Measurements from ENCODE around the gene SH3TC2.
"Not testable (repeated sequence)": the region's sequence is repeated elsewhere in the genome, so short reads cannot be mapped to it uniquely, and the experiment has no call there.

The SH3TC2 gene

DNA sequence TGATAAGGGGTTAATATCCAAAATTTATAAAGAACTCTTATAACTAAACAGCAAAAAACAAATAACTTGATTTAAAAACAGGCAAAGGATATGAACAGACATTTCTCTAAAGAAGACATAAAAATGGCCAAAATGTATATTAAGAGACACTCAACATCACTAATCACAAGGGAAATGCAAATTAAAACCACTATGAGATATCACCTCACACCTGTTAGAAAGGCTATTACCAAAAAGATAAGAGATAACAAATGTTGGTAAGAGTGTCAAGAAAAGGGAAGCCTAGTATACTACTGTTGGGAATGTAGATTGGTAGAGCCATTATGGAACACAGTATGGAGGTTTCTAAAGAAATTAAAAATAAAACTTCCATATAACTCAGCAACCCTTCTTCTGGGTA is 19.4 kb upstream of the SH3TC2 start:
- H3K9me3 ChIP-seq (ENCODE audit: control insufficient read depth, low read length): no peaks in the 10 kb centered on the region
- no peak overlapping the region for H3K27ac ChIP-seq (ENCODE audit: insufficient read depth, low read length, poor library complexity, severe bottlenecking)
- H3K4me3 ChIP-seq (ENCODE audit: insufficient read depth, low read depth, low read length, poor library complexity, severe bottlenecking): no peak overlapping the region
- no peaks in the 10 kb centered on the region for H3K27me3 ChIP-seq (replicated peaks; ENCODE audit: control insufficient read depth, insufficient read depth, low read length, poor library complexity, severe bottlenecking)
- H3K36me3 ChIP-seq (ENCODE audit: control insufficient read depth, insufficient read depth, low read length): no peaks in the 10 kb centered on the region
- DNase-seq: no peak
- H3K4me1 ChIP-seq (ENCODE audit: control insufficient read depth, insufficient read depth, low read length, poor library complexity, severe bottlenecking): no peaks in the 10 kb centered on the region

DNA sequence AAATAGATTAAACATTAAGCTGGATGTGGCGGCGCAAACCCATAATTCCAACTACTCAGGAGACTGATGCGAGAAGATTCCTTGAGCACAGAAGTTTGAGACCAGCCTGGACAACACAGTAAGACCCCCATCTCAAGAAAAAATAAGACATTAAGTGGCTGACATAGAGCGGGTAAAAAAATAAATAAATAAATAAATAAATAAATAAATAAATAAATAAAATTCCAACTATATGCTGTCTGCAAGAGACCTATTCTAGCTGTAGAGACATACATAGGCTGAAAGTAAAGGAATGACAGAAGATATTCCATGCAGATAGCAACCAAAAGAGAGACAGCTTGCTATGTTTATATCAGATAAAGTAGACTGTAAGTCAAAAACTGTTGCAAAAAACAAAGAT is 17.4 kb upstream of the SH3TC2 start:
- no peak overlapping the region for H3K4me3 ChIP-seq (ENCODE audit: insufficient read depth, low read depth, low read length, poor library complexity, severe bottlenecking)
- no peaks in the 10 kb centered on the region for H3K27me3 ChIP-seq (replicated peaks; ENCODE audit: control insufficient read depth, insufficient read depth, low read length, poor library complexity, severe bottlenecking)
- no peaks in the 10 kb centered on the region for H3K4me1 ChIP-seq (ENCODE audit: control insufficient read depth, insufficient read depth, low read length, poor library complexity, severe bottlenecking)
- no peaks in the 10 kb centered on the region for H3K36me3 ChIP-seq (ENCODE audit: control insufficient read depth, insufficient read depth, low read length)
- peaks cover 3% of the 10 kb centered on the region for H3K9me3 ChIP-seq (ENCODE audit: control insufficient read depth, low read length)
- H3K27ac ChIP-seq (ENCODE audit: insufficient read depth, low read length, poor library complexity, severe bottlenecking): no peak overlapping the region
- DNase-seq: no peak

DNA sequence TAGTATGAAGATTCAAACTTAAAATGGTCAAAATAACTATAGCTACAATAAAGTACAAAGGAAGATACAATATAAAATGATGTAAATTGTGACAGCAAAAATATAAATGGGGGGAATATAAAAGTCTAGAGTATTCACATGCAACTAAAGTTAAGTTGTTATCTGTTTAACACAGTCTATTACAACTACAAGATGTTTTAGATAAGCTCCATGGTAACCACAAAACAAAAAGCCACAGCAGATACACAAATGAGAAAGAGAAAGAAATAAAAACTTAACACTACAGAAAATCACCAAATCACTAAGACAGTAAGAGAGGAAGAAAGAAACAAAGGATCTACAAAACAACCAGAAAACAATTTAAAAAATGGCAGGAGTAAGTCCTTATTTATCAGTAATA is 17.0 kb upstream of the SH3TC2 start:
- H3K27ac ChIP-seq (ENCODE audit: insufficient read depth, low read length, poor library complexity, severe bottlenecking): no peak overlapping the region
- no peaks in the 10 kb centered on the region for H3K36me3 ChIP-seq (ENCODE audit: control insufficient read depth, insufficient read depth, low read length)
- no peak overlapping the region for H3K4me3 ChIP-seq (ENCODE audit: insufficient read depth, low read depth, low read length, poor library complexity, severe bottlenecking)
- peaks cover 3% of the 10 kb centered on the region for H3K9me3 ChIP-seq (ENCODE audit: control insufficient read depth, low read length)
- DNase-seq: no peak
- H3K27me3 ChIP-seq (replicated peaks; ENCODE audit: control insufficient read depth, insufficient read depth, low read length, poor library complexity, severe bottlenecking): no peaks in the 10 kb centered on the region
- no peaks in the 10 kb centered on the region for H3K4me1 ChIP-seq (ENCODE audit: control insufficient read depth, insufficient read depth, low read length, poor library complexity, severe bottlenecking)

DNA sequence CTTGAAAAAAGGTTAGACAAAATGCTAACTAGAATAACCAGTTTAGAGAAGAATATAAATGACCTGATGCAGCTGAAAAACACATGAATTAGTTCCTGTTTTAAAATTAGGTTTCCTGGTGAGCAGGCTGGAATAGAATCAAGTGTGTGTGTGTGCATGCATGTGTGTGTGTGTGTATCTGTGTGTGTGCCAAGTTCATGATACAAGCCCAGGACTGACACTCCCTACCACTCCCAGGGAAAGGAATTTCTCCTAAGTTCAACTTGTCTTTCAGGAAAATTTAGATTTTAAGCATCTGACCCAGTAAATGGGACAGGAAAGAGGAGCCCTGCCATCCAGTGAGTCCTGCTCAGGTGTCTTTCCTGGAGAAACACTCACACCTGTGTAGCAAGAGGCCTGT is 11.2 kb upstream of the SH3TC2 start:
- H3K4me3 ChIP-seq (ENCODE audit: insufficient read depth, low read depth, low read length, poor library complexity, severe bottlenecking); H3K27me3 ChIP-seq (replicated peaks; ENCODE audit: control insufficient read depth, insufficient read depth, low read length, poor library complexity, severe bottlenecking); H3K4me1 ChIP-seq (ENCODE audit: control insufficient read depth, insufficient read depth, low read length, poor library complexity, severe bottlenecking); H3K36me3 ChIP-seq (ENCODE audit: control insufficient read depth, insufficient read depth, low read length); DNase-seq; H3K27ac ChIP-seq (ENCODE audit: insufficient read depth, low read length, poor library complexity, severe bottlenecking); H3K9me3 ChIP-seq (ENCODE audit: control insufficient read depth, low read length): not testable (repeated sequence)

DNA sequence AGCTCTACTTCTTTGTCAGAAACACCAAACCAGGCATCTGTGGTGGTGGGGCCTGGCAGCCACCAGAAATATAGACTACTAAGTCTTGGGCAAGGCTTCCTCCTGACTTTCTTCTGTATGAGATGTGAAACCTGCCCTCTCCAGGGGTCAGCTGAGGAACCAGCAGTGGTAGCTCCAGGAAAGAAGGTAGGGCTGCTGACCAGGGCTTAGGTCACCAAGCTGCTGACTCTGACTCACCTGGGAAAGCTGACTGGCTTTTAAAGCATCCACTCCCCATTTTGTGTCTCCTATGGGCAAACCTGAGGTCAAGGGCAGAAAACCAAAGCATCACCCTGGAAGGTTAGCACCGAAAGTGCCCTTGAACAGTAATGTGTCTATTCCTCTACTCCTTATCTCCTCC is 10.4 kb upstream of the SH3TC2 start:
- no peaks in the 10 kb centered on the region for H3K27me3 ChIP-seq (replicated peaks; ENCODE audit: control insufficient read depth, insufficient read depth, low read length, poor library complexity, severe bottlenecking)
- no peaks in the 10 kb centered on the region for H3K4me1 ChIP-seq (ENCODE audit: control insufficient read depth, insufficient read depth, low read length, poor library complexity, severe bottlenecking)
- peaks cover 3% of the 10 kb centered on the region for H3K9me3 ChIP-seq (ENCODE audit: control insufficient read depth, low read length)
- DNase-seq: no peak
- H3K27ac ChIP-seq (ENCODE audit: insufficient read depth, low read length, poor library complexity, severe bottlenecking): no peak overlapping the region
- H3K4me3 ChIP-seq (ENCODE audit: insufficient read depth, low read depth, low read length, poor library complexity, severe bottlenecking): no peak overlapping the region
- H3K36me3 ChIP-seq (ENCODE audit: control insufficient read depth, insufficient read depth, low read length): no peaks in the 10 kb centered on the region

DNA sequence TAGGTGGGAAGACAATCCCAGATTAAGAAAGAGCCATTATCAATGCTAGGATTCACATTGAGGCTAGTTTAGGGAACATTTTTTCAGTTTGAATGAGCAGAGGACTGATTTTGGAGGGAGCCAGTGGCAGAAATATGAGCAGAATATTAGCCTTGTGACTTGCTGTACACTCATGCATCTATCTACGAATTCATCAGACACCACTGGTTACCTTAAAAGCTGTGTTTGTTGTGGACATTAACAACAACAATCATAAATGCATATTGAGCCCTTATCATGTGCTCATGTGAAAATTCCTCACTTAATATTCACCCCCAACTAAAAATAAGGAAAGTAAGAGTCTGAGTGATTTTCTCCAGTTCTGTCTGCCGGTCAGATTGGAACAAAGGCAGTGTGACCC is 9.9 kb upstream of the SH3TC2 start:
- H3K4me1 ChIP-seq (ENCODE audit: control insufficient read depth, insufficient read depth, low read length, poor library complexity, severe bottlenecking): no peaks in the 10 kb centered on the region
- H3K4me3 ChIP-seq (ENCODE audit: insufficient read depth, low read depth, low read length, poor library complexity, severe bottlenecking): no peak overlapping the region
- H3K27ac ChIP-seq (ENCODE audit: insufficient read depth, low read length, poor library complexity, severe bottlenecking): no peak overlapping the region
- no peak for DNase-seq
- H3K36me3 ChIP-seq (ENCODE audit: control insufficient read depth, insufficient read depth, low read length): no peaks in the 10 kb centered on the region
- no peaks in the 10 kb centered on the region for H3K27me3 ChIP-seq (replicated peaks; ENCODE audit: control insufficient read depth, insufficient read depth, low read length, poor library complexity, severe bottlenecking)
- H3K9me3 ChIP-seq (ENCODE audit: control insufficient read depth, low read length): peaks cover 3% of the 10 kb centered on the region

DNA sequence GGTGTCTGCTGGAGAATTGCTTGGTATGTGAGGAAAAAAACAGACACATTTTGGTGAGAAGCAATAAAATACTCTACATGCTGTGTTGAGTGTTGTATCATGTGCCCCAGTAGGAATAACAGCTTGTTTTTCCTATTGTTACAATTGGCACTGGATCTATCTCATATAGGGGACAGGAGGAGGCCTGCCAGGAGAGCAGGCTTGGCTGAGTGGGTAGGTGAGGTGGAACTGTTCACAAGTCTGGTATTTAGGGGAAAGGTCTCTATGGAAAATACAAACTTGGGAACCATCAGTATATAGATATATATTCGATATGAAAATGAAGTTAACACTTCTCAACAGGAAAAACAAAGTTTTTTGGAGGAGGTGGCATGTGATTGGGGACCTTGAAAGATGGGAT is 9.5 kb upstream of the SH3TC2 start:
- Histone ChIP-seq H3K27me3 (replicated peaks; ENCODE audit: control insufficient read depth, insufficient read depth, low read length, poor library complexity, severe bottlenecking) (no peaks in the 10 kb centered on the region), H3K4me3 (ENCODE audit: insufficient read depth, low read depth, low read length, poor library complexity, severe bottlenecking) (no peak overlapping the region), H3K4me1 (ENCODE audit: control insufficient read depth, insufficient read depth, low read length, poor library complexity, severe bottlenecking) (no peaks in the 10 kb centered on the region), H3K9me3 (ENCODE audit: control insufficient read depth, low read length) (peaks cover 3% of the 10 kb centered on the region), H3K27ac (ENCODE audit: insufficient read depth, low read length, poor library complexity, severe bottlenecking) (no peak overlapping the region), H3K36me3 (ENCODE audit: control insufficient read depth, insufficient read depth, low read length) (no peaks in the 10 kb centered on the region)
- DNase-seq: no peak

DNA sequence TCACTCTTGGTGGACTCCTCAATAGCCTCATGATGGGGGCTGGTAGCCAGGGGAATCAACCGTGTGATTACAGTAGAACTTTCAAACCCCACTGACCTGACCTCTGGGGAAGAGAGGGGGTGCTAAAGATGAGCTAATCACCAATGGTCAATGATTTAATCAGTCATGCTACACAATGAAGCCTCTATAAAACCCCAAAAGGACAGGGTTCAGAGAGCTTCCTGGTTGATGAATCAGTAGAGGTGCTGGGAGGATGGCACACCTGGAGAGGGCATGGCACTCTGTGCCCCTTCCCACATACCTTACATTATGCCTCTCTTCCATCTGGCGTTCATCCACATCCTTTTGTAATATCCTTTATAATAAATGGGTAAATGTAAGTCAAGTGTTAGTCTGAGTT is 8.9 kb upstream of the SH3TC2 start:
- no peaks in the 10 kb centered on the region for H3K36me3 ChIP-seq (ENCODE audit: control insufficient read depth, insufficient read depth, low read length)
- H3K27me3 ChIP-seq (replicated peaks; ENCODE audit: control insufficient read depth, insufficient read depth, low read length, poor library complexity, severe bottlenecking): no peaks in the 10 kb centered on the region
- no peak overlapping the region for H3K4me3 ChIP-seq (ENCODE audit: insufficient read depth, low read depth, low read length, poor library complexity, severe bottlenecking)
- no peak for DNase-seq
- peaks cover 3% of the 10 kb centered on the region for H3K9me3 ChIP-seq (ENCODE audit: control insufficient read depth, low read length)
- no peak overlapping the region for H3K27ac ChIP-seq (ENCODE audit: insufficient read depth, low read length, poor library complexity, severe bottlenecking)
- H3K4me1 ChIP-seq (ENCODE audit: control insufficient read depth, insufficient read depth, low read length, poor library complexity, severe bottlenecking): no peaks in the 10 kb centered on the region

DNA sequence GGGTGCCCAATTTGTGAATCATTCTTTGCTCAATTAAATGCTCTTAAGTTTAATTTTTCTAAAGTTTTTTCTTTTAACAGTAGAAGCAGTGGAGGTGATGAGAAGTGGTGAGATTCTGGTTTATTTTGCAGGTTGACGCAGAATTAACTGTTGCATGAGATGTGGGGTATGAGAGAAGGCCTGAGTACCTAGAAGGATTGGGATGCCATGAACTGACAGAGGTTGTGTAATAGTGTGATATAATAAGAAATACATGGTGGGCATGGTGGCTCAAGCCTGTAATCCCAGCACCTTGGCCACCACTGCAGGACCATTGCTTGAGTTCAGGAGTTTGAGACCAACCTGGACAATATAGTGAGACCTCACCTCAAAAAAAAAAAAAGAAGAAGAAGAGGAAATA is 8.4 kb upstream of the SH3TC2 start:
- Histone ChIP-seq H3K4me1 (ENCODE audit: control insufficient read depth, insufficient read depth, low read length, poor library complexity, severe bottlenecking) (no peaks in the 10 kb centered on the region), H3K27me3 (replicated peaks; ENCODE audit: control insufficient read depth, insufficient read depth, low read length, poor library complexity, severe bottlenecking) (no peaks in the 10 kb centered on the region), H3K4me3 (ENCODE audit: insufficient read depth, low read depth, low read length, poor library complexity, severe bottlenecking) (no peak overlapping the region), H3K9me3 (ENCODE audit: control insufficient read depth, low read length) (peaks cover 3% of the 10 kb centered on the region), H3K27ac (ENCODE audit: insufficient read depth, low read length, poor library complexity, severe bottlenecking) (no peak overlapping the region), H3K36me3 (ENCODE audit: control insufficient read depth, insufficient read depth, low read length) (no peaks in the 10 kb centered on the region)
- no peak for DNase-seq

DNA sequence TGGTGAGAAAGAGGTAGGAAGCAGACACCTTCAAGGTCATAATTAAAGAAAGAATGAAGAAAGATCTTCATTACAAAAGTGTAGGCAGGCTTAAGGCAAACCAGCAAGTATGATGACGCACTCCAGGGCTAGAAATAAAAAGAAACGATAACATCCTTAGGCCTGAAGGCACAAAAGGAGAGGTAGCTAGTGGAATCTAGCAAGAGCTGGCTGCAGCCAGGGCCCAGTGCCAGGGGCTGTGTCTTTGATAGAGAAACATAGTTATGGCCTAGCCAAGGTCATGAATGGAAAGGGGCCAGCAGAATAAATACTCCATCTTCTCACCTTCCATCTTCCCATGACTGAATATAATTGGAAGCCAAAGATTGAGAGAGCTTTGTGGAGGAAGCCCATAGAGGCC is 6.8 kb upstream of the SH3TC2 start:
- H3K9me3 ChIP-seq (ENCODE audit: control insufficient read depth, low read length): no peaks in the 10 kb centered on the region
- no peak overlapping the region for H3K27ac ChIP-seq (ENCODE audit: insufficient read depth, low read length, poor library complexity, severe bottlenecking)

DNA sequence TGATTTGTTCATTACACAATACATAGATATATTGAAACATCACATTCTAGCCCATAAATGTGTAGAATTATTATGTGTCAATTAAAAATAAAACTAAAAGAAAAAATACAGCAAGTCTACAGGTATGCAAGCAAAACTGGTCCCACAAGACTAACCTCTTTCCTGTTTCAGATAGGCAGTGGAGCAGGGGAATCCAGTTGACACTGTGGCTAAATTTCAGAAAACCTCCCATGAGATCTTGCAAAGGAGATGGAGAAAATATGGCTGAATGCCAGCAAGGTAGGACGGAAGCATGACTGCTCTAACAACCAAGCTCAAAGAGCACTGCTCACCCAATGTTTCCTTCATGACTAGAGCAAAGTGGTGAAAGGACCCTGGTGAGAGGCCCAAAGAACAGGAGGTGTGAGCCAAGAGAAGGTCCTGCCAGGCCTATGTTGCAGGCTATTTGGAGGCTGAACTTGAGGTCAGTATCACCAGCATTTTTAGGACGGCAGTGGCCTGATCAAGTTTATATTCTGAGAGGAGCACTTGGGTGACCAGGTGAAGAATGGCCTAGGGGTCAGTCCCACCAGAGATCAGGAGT is 1.1 kb upstream of the SH3TC2 start:
- Histone ChIP-seq H3K4me1 (ENCODE audit: control insufficient read depth, insufficient read depth, low read length, poor library complexity, severe bottlenecking) (no peaks in the 10 kb centered on the region), H3K9me3 (ENCODE audit: control insufficient read depth, low read length) (no peaks in the 10 kb centered on the region), H3K27ac (ENCODE audit: insufficient read depth, low read length, poor library complexity, severe bottlenecking) (no peak overlapping the region), H3K36me3 (ENCODE audit: control insufficient read depth, insufficient read depth, low read length) (no peaks in the 10 kb centered on the region), H3K4me3 (ENCODE audit: insufficient read depth, low read depth, low read length, poor library complexity, severe bottlenecking) (no peak overlapping the region), H3K27me3 (replicated peaks; ENCODE audit: control insufficient read depth, insufficient read depth, low read length, poor library complexity, severe bottlenecking) (no peaks in the 10 kb centered on the region)
- DNase-seq: no peak

More for the DNA sequence above, 6.8 kb upstream of the SH3TC2 start:
- H3K4me3 ChIP-seq (ENCODE audit: insufficient read depth, low read depth, low read length, poor library complexity, severe bottlenecking): no peak overlapping the region
- H3K27me3 ChIP-seq (replicated peaks; ENCODE audit: control insufficient read depth, insufficient read depth, low read length, poor library complexity, severe bottlenecking): no peaks in the 10 kb centered on the region
- no peaks in the 10 kb centered on the region for H3K4me1 ChIP-seq (ENCODE audit: control insufficient read depth, insufficient read depth, low read length, poor library complexity, severe bottlenecking)
- no peaks in the 10 kb centered on the region for H3K36me3 ChIP-seq (ENCODE audit: control insufficient read depth, insufficient read depth, low read length)
- DNase-seq: no peak
